GM23338 (cell line): ENCODE measurements around the gene RSRC2. TPM values are rescaled to one million over a fixed set of nuclear protein-coding genes. Genes with fewer than 3 reads are reported as not detected.

Source experiments
- CREB1 ChIP-seq: fragments of 250-450 bp; sonication (Bioruptor Pico); IDR thresholded peaks from 2 replicates; pipeline ENCODE4 v1.5.0; 2020; ENCODE audit warnings: low read depth, mild to moderate bottlenecking, moderate library complexity
- EZH2phosphoT487 ChIP-seq: fragments of 200-600 bp; sonication (generic); IDR thresholded peaks from one replicate; pipeline ENCODE4 v1.8.1; 2018; ENCODE audit warnings: antibody characterized with exemption; ENCODE audit not compliant: unreplicated experiment
- JUNB ChIP-seq: IDR thresholded peaks from one replicate; pipeline ENCODE4 v1.6.1; 2016; ENCODE audit warnings: antibody characterized with exemption; ENCODE audit not compliant: unreplicated experiment
- NANOG ChIP-seq: IDR thresholded peaks from 2 replicates; pipeline ENCODE4 v1.6.1; 2016; ENCODE audit warnings: antibody characterized with exemption, borderline replicate concordance
- POLR2AphosphoS5 ChIP-seq: IDR thresholded peaks from 2 replicates; pipeline ENCODE4 v1.6.1; 2016; ENCODE audit warnings: antibody characterized with exemption, low read depth
- STAT1 ChIP-seq: IDR thresholded peaks from one replicate; pipeline ENCODE4 v1.6.1; 2016; ENCODE audit warnings: antibody characterized with exemption; ENCODE audit not compliant: unreplicated experiment
- ZNF114 ChIP-seq: fragments of 250-450 bp; sonication (Bioruptor Pico); IDR thresholded peaks from 2 replicates; pipeline ENCODE4 v1.5.0; 2020; ENCODE audit warnings: mild to moderate bottlenecking, moderate library complexity
- ZNF331 ChIP-seq: fragments of 250-450 bp; sonication (Bioruptor Pico); IDR thresholded peaks from 2 replicates; pipeline ENCODE4 v1.5.0; 2020; ENCODE audit warnings: low read depth, mild to moderate bottlenecking, moderate library complexity
- polyA plus RNA-seq: library from polyadenylated mRNA; unstranded; fragments of >200 nt; fragmentation: Nextera tagmentation; extraction: Ambion mirVana; gene quantifications from 2 replicates; pipeline ENCODE4 v1.2.1, GENCODE V29; 2016
- total RNA-seq: library from RNA; depleted of rRNA; stranded (reverse); fragments of >200 nt; shearing (Covaris generic); gene quantifications from 2 replicates; pipeline ENCODE4 v1.2.3, GENCODE V29; 2014
- TF ChIP-seq, protein P1 (sequence below): fragments of 250-450 bp; sonication (Bioruptor Pico); IDR thresholded peaks from 2 replicates; pipeline ENCODE4 v1.5.0; 2020; ENCODE audit warnings: mild to moderate bottlenecking, moderate library complexity
- TF ChIP-seq, protein P2 (sequence below): IDR thresholded peaks from 2 replicates; pipeline ENCODE4 v1.6.1; 2016; ENCODE audit warnings: antibody characterized with exemption
- TF ChIP-seq, protein P3 (sequence below): IDR thresholded peaks from one replicate; pipeline ENCODE4 v1.6.1; 2018; ENCODE audit warnings: antibody characterized with exemption; ENCODE audit not compliant: unreplicated experiment

The RSRC2 gene
- total and polyA plus RNA-seq, 2 experiments from 2014 or later: 76.3 to 184 TPM

DNA sequence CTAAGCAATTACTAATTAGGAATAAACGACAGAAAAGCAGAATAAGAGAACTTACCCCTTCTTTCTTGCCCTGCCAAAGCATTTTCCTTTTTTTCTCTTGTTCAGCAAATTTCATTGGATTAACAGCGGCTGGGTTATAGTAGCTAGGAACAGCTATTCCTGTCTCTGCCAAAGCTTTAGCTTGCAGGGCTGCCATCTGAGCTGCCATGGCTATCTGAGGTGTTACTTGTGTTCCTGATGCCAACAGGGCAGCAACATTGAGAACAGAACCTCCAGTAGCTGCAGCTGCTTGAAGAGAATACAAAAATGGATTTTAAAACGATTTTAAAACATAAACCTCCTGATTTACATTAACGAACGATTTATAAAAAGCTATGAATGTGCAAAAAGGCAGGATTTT lies 18.6 kb downstream of the RSRC2 start (continued):
- TF ChIP-seq, protein P1, sequence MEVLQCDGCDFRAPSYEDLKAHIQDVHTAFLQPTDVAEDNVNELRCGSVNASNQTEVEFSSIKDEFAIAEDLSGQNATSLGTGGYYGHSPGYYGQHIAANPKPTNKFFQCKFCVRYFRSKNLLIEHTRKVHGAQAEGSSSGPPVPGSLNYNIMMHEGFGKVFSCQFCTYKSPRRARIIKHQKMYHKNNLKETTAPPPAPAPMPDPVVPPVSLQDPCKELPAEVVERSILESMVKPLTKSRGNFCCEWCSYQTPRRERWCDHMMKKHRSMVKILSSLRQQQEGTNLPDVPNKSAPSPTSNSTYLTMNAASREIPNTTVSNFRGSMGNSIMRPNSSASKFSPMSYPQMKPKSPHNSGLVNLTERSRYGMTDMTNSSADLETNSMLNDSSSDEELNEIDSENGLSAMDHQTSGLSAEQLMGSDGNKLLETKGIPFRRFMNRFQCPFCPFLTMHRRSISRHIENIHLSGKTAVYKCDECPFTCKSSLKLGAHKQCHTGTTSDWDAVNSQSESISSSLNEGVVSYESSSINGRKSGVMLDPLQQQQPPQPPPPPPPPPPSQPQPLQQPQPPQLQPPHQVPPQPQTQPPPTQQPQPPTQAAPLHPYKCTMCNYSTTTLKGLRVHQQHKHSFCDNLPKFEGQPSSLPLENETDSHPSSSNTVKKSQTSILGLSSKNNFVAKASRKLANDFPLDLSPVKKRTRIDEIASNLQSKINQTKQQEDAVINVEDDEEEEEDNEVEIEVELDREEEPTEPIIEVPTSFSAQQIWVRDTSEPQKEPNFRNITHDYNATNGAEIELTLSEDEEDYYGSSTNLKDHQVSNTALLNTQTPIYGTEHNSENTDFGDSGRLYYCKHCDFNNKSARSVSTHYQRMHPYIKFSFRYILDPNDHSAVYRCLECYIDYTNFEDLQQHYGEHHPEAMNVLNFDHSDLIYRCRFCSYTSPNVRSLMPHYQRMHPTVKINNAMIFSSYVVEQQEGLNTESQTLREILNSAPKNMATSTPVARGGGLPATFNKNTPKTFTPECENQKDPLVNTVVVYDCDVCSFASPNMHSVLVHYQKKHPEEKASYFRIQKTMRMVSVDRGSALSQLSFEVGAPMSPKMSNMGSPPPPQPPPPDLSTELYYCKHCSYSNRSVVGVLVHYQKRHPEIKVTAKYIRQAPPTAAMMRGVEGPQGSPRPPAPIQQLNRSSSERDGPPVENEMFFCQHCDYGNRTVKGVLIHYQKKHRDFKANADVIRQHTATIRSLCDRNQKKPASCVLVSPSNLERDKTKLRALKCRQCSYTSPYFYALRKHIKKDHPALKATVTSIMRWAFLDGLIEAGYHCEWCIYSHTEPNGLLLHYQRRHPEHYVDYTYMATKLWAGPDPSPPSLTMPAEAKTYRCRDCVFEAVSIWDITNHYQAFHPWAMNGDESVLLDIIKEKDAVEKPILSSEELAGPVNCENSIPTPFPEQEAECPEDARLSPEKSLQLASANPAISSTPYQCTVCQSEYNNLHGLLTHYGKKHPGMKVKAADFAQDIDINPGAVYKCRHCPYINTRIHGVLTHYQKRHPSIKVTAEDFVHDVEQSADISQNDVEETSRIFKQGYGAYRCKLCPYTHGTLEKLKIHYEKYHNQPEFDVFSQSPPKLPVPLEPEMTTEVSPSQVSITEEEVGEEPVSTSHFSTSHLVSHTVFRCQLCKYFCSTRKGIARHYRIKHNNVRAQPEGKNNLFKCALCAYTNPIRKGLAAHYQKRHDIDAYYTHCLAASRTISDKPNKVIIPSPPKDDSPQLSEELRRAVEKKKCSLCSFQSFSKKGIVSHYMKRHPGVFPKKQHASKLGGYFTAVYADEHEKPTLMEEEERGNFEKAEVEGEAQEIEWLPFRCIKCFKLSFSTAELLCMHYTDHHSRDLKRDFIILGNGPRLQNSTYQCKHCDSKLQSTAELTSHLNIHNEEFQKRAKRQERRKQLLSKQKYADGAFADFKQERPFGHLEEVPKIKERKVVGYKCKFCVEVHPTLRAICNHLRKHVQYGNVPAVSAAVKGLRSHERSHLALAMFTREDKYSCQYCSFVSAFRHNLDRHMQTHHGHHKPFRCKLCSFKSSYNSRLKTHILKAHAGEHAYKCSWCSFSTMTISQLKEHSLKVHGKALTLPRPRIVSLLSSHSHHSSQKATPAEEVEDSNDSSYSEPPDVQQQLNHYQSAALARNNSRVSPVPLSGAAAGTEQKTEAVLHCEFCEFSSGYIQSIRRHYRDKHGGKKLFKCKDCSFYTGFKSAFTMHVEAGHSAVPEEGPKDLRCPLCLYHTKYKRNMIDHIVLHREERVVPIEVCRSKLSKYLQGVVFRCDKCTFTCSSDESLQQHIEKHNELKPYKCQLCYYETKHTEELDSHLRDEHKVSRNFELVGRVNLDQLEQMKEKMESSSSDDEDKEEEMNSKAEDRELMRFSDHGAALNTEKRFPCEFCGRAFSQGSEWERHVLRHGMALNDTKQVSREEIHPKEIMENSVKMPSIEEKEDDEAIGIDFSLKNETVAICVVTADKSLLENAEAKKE (CRISPR knock-in tag): no peak
- TF ChIP-seq POLR2AphosphoS5: no peak
- no peak for TF ChIP-seq EZH2phosphoT487
- TF ChIP-seq ZNF114 (CRISPR knock-in tag): no peak
- TF ChIP-seq JUNB: no peak
- TF ChIP-seq ZNF331 (CRISPR knock-in tag): no peak
- TF ChIP-seq CREB1 (CRISPR knock-in tag): no peak
- TF ChIP-seq STAT1: no peak
- TF ChIP-seq NANOG: no peak
- TF ChIP-seq, protein P2, sequence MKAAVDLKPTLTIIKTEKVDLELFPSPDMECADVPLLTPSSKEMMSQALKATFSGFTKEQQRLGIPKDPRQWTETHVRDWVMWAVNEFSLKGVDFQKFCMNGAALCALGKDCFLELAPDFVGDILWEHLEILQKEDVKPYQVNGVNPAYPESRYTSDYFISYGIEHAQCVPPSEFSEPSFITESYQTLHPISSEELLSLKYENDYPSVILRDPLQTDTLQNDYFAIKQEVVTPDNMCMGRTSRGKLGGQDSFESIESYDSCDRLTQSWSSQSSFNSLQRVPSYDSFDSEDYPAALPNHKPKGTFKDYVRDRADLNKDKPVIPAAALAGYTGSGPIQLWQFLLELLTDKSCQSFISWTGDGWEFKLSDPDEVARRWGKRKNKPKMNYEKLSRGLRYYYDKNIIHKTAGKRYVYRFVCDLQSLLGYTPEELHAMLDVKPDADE: no peak
- TF ChIP-seq, protein P3, sequence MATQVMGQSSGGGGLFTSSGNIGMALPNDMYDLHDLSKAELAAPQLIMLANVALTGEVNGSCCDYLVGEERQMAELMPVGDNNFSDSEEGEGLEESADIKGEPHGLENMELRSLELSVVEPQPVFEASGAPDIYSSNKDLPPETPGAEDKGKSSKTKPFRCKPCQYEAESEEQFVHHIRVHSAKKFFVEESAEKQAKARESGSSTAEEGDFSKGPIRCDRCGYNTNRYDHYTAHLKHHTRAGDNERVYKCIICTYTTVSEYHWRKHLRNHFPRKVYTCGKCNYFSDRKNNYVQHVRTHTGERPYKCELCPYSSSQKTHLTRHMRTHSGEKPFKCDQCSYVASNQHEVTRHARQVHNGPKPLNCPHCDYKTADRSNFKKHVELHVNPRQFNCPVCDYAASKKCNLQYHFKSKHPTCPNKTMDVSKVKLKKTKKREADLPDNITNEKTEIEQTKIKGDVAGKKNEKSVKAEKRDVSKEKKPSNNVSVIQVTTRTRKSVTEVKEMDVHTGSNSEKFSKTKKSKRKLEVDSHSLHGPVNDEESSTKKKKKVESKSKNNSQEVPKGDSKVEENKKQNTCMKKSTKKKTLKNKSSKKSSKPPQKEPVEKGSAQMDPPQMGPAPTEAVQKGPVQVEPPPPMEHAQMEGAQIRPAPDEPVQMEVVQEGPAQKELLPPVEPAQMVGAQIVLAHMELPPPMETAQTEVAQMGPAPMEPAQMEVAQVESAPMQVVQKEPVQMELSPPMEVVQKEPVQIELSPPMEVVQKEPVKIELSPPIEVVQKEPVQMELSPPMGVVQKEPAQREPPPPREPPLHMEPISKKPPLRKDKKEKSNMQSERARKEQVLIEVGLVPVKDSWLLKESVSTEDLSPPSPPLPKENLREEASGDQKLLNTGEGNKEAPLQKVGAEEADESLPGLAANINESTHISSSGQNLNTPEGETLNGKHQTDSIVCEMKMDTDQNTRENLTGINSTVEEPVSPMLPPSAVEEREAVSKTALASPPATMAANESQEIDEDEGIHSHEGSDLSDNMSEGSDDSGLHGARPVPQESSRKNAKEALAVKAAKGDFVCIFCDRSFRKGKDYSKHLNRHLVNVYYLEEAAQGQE: no peak
